Measurements from ENCODE around the gene TCP11L1.

DNA sequence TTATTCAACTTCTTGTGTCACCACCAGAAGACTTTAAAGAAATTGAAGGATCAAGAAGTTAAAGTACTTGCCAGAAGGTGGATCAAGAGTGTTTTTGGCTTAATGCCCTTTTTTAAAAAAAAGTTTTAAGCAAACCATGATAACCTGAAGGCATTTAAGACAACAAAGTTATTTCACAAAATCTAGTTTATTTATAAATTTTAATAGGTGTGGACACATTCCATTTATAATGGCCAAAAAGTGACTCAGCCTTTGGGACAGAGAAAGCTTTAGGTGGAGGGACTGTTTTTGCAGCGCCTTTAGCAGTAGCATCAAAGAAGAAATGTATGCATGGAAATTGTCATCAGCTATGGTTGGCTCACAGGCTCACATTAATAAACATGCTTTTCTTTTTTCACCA lies 17.9 kb downstream of the TCP11L1 start:
- TF ChIP-seq EZH2 (IDR thresholded peaks at IDR 0.05; ENCODE audit: insufficient read depth, poor library complexity, severe bottlenecking) (no peak), EZH2phosphoT487 (IDR thresholded peaks at IDR 0.05; ENCODE audit: insufficient read depth, low read depth) (no peak)
